Activated CD4-positive, alpha-beta T cell treated with anti-CD3 and anti-CD28 coated beads for 4 hours (primary cell): ENCODE measurements around the gene CLCA2.
A peak's percentile ranks its signal among the peaks of the same experiment; 100 is the strongest.

Experiments
- DNase-seq, 2 donors: peaks; one replicate each; pipeline ENCODE4 v3.0.0-alpha.2; 2020

Gene CLCA2

GRCh38 chr1:86434059-86434458 lies 10.1 kb downstream of the CLCA2 start:
- no peak for DNase-seq

DNA sequence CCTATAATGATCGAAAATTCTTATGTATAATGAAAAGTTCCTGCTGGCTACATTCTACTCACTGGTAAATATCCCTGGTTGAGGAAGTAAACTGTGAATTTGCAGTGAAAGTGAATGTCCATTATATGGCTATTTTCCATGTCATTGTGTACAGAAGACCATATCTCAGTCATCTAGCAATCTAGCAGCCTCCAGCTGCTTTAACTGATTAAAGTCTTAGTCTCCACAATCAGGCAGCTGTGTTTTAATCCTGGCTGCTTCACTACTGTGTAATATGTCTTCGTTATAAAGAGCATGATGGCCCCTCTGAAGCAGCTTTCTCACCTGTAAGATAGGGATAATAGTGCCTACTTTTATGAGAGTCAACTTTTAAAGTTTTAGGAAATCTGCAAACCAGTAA lies 11.4 kb downstream of the CLCA2 start:
- no peak for DNase-seq

- DNase-seq, result no peak
These were observed 12.1 kb downstream of the CLCA2 start for GRCh38 chr1:86436041-86436440.

DNA sequence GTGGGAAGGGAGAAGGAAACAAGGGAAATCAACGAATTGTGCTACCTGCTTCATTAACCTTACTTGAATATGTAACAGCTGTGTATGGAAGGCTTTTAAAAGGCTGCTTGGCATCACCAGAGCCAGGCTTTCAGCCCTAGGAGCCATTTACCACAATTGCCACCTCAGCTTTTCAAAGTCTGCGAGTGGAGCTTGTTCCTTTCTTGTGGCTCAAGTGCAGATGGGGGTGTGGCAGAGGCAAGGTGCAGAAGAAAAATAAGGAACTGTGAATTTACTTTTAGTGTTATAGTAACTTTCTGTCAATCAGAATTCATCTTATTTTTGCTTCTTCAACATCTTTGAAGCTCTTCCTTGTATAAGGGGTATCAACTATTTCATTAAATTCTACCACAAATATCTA lies 17.6 kb downstream of the CLCA2 start:
- peak in 1 of 2 donors; percentile 15 for DNase-seq

DNA sequence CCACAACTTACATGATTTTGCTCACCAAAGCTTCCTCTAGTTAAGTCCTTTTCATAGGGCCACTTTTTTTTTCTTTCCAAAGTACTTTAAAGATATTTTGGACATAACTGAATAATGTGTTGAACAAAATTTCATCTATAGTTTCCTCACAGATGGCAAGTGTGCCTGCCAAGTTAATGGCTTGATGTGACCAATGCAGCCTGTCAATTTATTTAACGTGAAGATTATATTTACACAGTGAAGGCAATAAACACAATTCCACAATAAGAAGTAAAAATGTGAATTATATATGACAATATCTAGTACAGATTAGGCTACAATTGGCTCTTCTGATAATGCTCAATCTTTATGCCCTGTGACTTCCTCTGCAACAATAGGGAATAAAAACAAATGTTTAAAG lies 18.0 kb downstream of the CLCA2 start:
- no peak for DNase-seq

GRCh38 chr1:86445919-86446318 lies 21.9 kb downstream of the CLCA2 start:
- no peak for DNase-seq

DNA sequence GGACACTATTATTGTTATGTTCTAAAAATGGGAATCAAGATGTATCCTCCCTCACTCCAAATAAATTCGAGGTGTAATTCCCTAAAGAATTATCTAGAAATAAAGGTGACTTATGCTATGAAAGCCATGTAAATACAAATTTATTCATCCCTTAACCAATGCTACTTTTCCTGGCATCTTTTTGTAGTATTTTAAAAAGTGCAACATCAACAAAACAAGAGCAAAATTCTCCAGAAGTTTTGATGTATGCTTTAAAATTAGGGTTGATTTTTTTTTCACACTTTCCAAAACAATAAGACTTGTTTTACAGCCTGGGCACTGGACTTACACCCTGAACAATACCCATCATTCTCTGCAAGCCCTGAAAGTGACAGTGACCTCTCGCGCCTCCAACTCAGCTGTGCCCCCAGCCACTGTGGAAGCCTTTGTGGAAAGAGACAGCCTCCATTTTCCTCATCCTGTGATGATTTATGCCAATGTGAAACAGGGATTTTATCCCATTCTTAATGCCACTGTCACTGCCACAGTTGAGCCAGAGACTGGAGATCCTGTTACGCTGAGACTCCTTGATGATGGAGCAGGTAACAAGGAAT lies 23.3 kb downstream of the CLCA2 start:
- no peak for DNase-seq

DNA sequence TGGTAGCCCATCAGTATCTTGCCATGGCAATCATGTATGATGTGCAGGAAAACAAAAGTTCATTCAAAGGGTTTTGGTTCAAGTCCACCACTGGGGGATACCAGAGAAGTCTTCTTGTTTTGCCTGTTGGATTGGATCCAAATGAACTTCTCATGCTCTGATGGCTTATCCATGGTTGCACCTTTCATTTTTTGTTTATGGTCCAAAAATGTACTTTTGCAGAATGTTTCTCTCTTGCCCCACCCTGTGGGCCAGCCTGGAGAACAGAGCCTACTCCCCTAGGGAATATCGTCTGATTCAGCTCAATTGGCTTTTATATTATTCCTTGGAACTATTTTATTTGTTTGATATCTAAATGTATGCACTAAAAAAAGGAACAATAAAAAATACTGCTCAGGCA lies 24.7 kb downstream of the CLCA2 start:
- no peak for DNase-seq

DNA sequence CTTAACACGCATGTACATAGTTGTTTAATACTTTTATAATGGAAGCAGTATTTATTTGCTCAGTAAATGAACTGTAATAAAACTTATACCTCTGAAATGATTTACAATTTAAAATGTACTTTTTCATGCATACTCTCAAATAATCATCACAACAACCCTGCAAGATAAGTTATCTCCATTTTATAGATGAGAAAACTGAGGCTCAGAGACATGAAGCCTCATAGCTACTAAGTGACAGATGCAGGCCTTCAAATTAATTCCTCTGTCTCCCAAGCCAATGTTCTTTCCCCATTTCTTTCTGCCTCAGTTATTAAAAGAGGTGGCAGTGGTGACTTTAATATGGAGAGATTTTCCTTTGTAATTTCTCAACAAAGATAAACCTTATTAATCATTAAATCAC lies 25.1 kb downstream of the CLCA2 start:
- DNase-seq, result no peak

DNA sequence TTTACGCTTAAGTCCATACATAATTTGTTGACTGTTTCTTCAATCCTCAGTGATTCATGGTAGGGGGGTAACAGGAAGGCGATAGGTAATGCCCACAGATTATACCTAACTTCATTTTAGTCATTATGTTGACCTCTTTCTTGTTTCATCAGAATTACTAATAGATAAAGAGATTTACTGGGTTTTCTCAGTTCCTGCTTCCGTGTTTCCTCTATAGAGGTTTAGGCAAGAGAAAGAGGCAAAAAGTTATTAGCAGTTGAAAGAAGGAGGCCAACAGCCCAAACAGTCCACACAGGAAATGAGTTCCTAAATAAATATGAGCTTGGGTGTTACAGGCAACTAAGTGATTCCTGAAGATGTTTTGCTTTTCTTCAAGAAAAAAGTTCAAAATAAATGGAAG lies 26.9 kb downstream of the CLCA2 start:
- DNase-seq, result no peak

DNA sequence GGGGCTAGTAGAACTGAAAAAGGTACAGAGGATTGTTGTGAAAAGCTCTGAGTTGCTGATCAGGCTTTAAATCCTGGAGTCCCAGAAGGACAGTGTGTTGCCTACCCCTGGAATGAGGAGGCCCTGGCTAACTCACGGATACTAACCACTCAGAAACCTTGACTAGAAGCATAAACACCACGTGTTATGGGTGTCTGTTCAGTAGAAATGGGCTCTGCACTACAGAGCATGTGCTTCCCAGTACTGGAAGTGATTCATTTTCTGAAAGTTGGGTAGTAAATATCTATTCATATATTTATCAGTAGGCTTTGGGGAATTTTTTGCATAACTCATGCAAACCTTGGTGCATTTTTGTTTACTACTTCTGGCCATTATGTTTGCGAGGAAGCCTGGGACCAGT lies 29.7 kb downstream of the CLCA2 start:
- DNase-seq, result no peak

GRCh38 chr1:86455073-86455472 lies 31.1 kb downstream of the CLCA2 start:
- no peak for DNase-seq

DNA sequence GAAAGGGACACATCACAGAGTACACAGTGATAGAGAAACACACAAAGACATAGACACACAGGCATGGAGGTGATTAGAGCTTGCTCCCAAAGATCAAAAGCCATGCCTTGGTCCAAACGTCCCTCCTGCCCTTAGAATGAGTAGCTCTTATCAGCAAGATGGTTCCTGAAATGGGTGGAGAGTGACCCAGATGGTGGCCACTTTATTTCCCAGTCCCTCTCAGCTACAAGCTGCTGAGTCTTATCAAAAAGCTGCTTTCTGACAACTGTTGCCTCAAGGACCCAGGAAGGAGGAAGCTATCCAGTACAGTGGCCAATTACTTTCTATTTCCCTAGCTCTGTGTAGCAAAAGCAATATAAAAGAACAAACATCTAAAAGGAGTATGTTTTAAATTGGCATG lies 37.0 kb downstream of the CLCA2 start:
- no peak for DNase-seq

GRCh38 chr1:86461482-86461881 lies 37.5 kb downstream of the CLCA2 start:
- DNase-seq, result no peak

DNA sequence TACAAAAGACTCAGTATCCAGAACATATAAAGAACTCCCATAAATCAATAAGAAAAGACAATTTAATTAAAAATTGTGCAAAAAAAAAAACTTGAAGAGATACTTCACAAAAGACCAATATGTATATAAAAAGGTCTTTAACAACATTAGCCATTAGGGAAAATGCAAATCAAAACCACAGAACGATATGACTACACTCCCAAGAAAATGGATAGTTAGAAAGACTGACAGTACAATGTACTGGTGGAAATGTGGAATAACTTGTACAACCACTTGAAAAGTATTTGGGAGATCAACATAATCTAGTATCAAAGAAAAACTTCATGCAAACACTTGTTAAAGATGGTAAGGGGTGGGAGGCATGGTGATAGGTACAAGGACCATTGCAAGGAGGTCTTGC lies 40.8 kb downstream of the CLCA2 start:
- no peak for DNase-seq

GRCh38 chr1:86466109-86466844 lies 42.3 kb downstream of the CLCA2 start:
- no peak for DNase-seq

DNA sequence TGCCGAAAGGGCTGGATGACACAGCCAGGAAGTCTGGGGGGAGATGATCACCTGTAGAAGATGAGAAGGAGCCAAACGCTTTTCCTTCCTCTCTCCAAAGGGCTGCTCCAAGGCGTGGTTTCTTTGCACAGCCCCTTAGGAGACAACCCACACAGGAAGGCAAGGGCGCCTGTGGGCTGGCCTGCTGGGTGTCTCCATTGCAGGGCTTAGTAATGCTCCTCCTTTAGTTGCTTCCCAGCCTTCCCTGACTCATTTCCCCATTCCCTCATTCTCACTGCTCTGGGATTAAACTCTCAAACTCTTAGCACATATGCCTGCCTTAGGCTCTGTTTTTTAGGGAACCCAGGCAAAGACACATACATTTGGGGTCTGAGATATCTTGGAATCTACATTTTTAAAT lies 43.0 kb downstream of the CLCA2 start:
- DNase-seq, result no peak

GRCh38 chr1:86468501-86468977 lies 44.6 kb downstream of the CLCA2 start, which contains the start of gene CLCA1:
CLCA1 (plus strand) TSS chr1:86468927; CDS start chr1:86468972, 45 bp downstream.
- DNase-seq, result no peak

GRCh38 chr1:86470859-86471258 lies 46.9 kb downstream of the CLCA2 start:
- no peak for DNase-seq

DNA sequence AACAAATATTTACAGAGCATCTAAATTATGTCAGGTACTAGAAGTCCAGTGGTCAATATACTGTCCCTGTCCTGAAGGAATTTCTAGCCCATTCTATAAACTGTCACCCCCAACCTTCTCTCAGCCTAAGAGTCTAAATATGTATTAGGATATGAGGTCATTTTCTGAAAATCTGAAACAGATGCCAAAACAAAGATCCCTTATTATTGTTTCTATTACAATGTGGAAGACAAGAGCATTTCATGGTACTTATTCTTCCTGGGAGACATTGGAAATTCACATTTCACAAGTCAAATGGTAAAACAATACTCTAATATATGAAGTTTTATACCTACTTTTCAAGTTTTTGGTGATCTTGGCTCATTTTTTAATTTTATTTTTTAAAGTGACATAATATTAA lies 47.3 kb downstream of the CLCA2 start:
- DNase-seq, result no peak

DNA sequence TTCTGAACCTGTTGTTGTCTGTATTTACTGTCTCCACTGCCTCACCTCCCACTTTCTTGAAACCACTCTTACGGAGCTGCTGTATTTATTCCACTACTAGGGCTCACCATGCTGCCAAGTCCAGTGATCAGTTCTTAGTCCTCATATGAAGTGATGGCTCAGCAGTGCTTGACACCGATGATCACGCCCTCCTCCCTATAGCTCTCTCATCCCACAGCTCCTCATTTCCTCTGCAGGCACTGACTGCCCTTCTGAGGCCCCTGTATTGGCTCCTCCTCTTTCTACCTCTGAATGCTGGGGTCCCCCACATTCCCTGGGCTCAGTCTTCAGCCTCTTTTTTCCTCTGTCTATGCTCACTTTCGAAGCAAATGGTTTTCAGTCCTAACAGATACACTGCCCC lies 48.2 kb downstream of the CLCA2 start:
- DNase-seq, result no peak

- no peak for DNase-seq
These were observed 48.8 kb downstream of the CLCA2 start for GRCh38 chr1:86472767-86473166.

- DNase-seq, result no peak
These were observed 53.3 kb downstream of the CLCA2 start for GRCh38 chr1:86477256-86477655.

GRCh38 chr1:86477682-86478081 lies 53.7 kb downstream of the CLCA2 start:
- DNase-seq, result no peak
